Measurements from ENCODE around the gene INPP5J.

The INPP5J gene

DNA sequence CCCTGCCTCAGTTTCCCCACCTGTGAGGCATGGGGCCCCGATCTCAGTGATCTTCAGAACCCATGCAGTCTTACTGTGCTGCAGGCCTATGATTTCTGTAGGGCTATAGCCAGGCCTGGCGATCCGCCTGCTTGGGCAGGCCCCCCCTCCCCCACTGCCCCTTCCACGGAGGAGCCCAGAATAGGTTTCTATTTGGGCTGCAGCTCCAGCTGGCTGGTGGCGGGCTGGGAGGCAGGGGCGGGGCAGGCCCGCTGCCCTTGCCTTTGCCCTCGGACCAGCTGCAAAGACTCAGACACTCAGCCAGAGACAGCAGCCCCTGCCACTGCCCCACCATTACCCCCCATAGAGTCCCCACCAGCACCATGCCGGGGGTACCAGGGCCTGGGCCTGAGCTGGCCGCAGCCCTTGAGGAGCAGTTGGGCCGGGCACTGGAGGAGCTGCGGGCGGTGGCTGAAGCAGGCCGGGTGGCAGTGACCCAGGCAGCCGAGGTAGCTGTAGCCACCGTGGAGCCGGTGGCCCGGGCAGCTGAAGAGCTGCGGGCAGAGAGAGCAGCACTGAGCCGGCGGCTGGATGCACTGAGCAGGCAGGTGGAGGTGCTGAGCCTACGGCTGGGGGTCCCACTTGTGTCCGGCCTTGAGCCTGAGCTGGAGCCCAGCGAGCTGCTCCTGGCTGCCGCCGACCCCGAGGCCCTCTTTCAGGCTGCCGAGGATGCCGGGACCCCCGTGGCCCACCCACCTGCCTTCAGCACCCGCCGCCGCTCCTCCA is 29.5 kb upstream of the INPP5J start:
- no peaks in the 10 kb centered on the region for H3K27me3 ChIP-seq (ENCODE audit: control insufficient read depth, low read length)
- no peaks in the 10 kb centered on the region for H3K9me2 ChIP-seq (replicated peaks; ENCODE audit: control insufficient read depth, low read length)
- no peaks in the 10 kb centered on the region for H4K20me1 ChIP-seq (ENCODE audit: control insufficient read depth, insufficient read depth, low read depth, low read length)
- no peak overlapping the region for H3K4me3 ChIP-seq (ENCODE audit: low read length)
- H3F3A ChIP-seq (ENCODE audit: control insufficient read depth, insufficient read depth): no peaks in the 10 kb centered on the region
- H3K79me2 ChIP-seq (ENCODE audit: control insufficient read depth, low read length): no peaks in the 10 kb centered on the region
- no peak overlapping the region for H3K27ac ChIP-seq (ENCODE audit: low read depth, low read length)
- peaks cover 12% of the 10 kb centered on the region for H3K4me1 ChIP-seq (ENCODE audit: control insufficient read depth, low read length)
- H3K4me2 ChIP-seq (ENCODE audit: low read length): no peak overlapping the region
- H3K9me3 ChIP-seq (ENCODE audit: control insufficient read depth, insufficient read depth, low read length): no peaks in the 10 kb centered on the region
- H3K36me3 ChIP-seq (ENCODE audit: control insufficient read depth, low read length): no peaks in the 10 kb centered on the region
- TF ChIP-seq EZH2phosphoT487 (IDR thresholded peaks at IDR 0.05; ENCODE audit: borderline replicate concordance, low read length): no peak
- TF ChIP-seq, protein P1, sequence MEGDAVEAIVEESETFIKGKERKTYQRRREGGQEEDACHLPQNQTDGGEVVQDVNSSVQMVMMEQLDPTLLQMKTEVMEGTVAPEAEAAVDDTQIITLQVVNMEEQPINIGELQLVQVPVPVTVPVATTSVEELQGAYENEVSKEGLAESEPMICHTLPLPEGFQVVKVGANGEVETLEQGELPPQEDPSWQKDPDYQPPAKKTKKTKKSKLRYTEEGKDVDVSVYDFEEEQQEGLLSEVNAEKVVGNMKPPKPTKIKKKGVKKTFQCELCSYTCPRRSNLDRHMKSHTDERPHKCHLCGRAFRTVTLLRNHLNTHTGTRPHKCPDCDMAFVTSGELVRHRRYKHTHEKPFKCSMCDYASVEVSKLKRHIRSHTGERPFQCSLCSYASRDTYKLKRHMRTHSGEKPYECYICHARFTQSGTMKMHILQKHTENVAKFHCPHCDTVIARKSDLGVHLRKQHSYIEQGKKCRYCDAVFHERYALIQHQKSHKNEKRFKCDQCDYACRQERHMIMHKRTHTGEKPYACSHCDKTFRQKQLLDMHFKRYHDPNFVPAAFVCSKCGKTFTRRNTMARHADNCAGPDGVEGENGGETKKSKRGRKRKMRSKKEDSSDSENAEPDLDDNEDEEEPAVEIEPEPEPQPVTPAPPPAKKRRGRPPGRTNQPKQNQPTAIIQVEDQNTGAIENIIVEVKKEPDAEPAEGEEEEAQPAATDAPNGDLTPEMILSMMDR (IDR thresholded peaks at IDR 0.05; ENCODE audit: low read depth, low read length, poor library complexity, severe bottlenecking): no peak

GRCh38 chr22:31094021-31094551 is 28.7 kb upstream of the INPP5J start:
- no peaks in the 10 kb centered on the region for H3K27me3 ChIP-seq (ENCODE audit: control insufficient read depth, low read length)
- H3K79me2 ChIP-seq (ENCODE audit: control insufficient read depth, low read length): no peaks in the 10 kb centered on the region
- H3K9me2 ChIP-seq (replicated peaks; ENCODE audit: control insufficient read depth, low read length): no peaks in the 10 kb centered on the region
- H3K4me3 ChIP-seq (ENCODE audit: low read length): no peak overlapping the region
- H3K4me1 ChIP-seq (ENCODE audit: control insufficient read depth, low read length): peaks cover 7% of the 10 kb centered on the region
- TF ChIP-seq EZH2phosphoT487 (IDR thresholded peaks at IDR 0.05; ENCODE audit: borderline replicate concordance, low read length): no peak
- TF ChIP-seq, protein P1 (IDR thresholded peaks at IDR 0.05; ENCODE audit: low read depth, low read length, poor library complexity, severe bottlenecking): no peak
- H3K27ac ChIP-seq (ENCODE audit: low read depth, low read length): no peak overlapping the region
- H3K36me3 ChIP-seq (ENCODE audit: control insufficient read depth, low read length): no peaks in the 10 kb centered on the region
- H3K4me2 ChIP-seq (ENCODE audit: low read length): no peak overlapping the region
- no peaks in the 10 kb centered on the region for H3F3A ChIP-seq (ENCODE audit: control insufficient read depth, insufficient read depth)
- H3K9me3 ChIP-seq (ENCODE audit: control insufficient read depth, insufficient read depth, low read length): no peaks in the 10 kb centered on the region
- H4K20me1 ChIP-seq (ENCODE audit: control insufficient read depth, insufficient read depth, low read depth, low read length): no peaks in the 10 kb centered on the region

- Histone ChIP-seq H3K36me3 (ENCODE audit: control insufficient read depth, low read length) (no peaks in the 10 kb centered on the region), H4K20me1 (ENCODE audit: control insufficient read depth, insufficient read depth, low read depth, low read length) (no peaks in the 10 kb centered on the region), H3K4me1 (ENCODE audit: control insufficient read depth, low read length) (peaks cover under 1% of the 10 kb centered on the region; the same call in 1 of the 2 replicates), H3K27me3 (ENCODE audit: control insufficient read depth, low read length) (no peaks in the 10 kb centered on the region), H3K9me3 (ENCODE audit: control insufficient read depth, insufficient read depth, low read length) (no peaks in the 10 kb centered on the region), H3F3A (ENCODE audit: control insufficient read depth, insufficient read depth) (no peaks in the 10 kb centered on the region), H3K4me2 (ENCODE audit: low read length) (no peak overlapping the region), H3K4me3 (ENCODE audit: low read length) (no peak overlapping the region), H3K27ac (ENCODE audit: low read depth, low read length) (no peak overlapping the region), H3K9me2 (replicated peaks; ENCODE audit: control insufficient read depth, low read length) (no peaks in the 10 kb centered on the region), H3K79me2 (ENCODE audit: control insufficient read depth, low read length) (no peaks in the 10 kb centered on the region)
- TF ChIP-seq, protein P1 (IDR thresholded peaks at IDR 0.05; ENCODE audit: low read depth, low read length, poor library complexity, severe bottlenecking): no peak
- TF ChIP-seq EZH2phosphoT487 (IDR thresholded peaks at IDR 0.05; ENCODE audit: borderline replicate concordance, low read length): no peak
These were observed 28.0 kb upstream of the INPP5J start for GRCh38 chr22:31094741-31095140.
